ENCODE data around the gene CCDC9B. TPM values are rescaled to one million over a fixed set of nuclear protein-coding genes. Genes with fewer than 3 reads are reported as not detected.

The CCDC9B gene
- total RNA-seq, 1 experiment from 2014 or later, result 1.4 TPM

- CTCF ChIA-PET, result interaction anchor here (1.6 to 8.3 kb wide), 5 partner anchors 8 to 91 kb away, joined by 3 to 234 read pairs (median 27); partner anchors contain the start of gene CCDC9B
- no peak for ATAC-seq
- peaks cover 55% of the 10 kb centered on the region for H3K4me1 Mint-ChIP-seq
Measured at GRCh38 chr15:40330368-40330836, 10.3 kb downstream of the CCDC9B start.

DNA sequence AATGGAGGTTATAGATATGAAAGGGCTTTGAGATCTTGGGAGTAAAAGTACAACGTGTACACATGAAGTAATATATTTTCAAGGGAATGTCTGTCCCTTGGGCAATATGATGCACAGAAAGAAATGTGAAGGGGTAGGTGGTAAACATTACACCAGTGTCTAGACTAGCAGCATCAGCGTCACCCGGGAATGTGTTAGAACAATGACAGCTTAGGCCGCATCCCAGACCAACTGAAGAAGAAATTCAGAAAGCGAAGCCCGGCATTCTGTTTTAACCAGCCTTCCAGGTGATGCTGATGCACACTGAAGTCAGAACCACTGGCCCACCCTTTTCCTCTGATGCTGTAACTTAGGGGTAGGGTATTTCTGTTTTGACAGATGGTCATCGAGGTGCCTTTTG, 10.9 kb downstream of the CCDC9B start:
- DNase-seq (ENCODE audit: low spot score) (no peak), ATAC-seq (no peak)
- H3K9me3 Mint-ChIP-seq, result no peaks in the 10 kb centered on the region
- H3K4me1 Mint-ChIP-seq, result peaks cover 58% of the 10 kb centered on the region
- peaks cover 4% of the 10 kb centered on the region for H3K27me3 Mint-ChIP-seq (ENCODE audit: low read depth)
- peaks cover 15% of the 10 kb centered on the region; the same call in 1 of the 2 replicates for H3K36me3 Mint-ChIP-seq
- ChIA-PET CTCF (interaction anchor here (1.6 to 8.3 kb wide), 4 partner anchors 9 to 92 kb away, joined by 3 to 234 read pairs (median 44); partner anchors contain the start of gene CCDC9B), POLR2A (no interaction called here)
- H3K4me3 Mint-ChIP-seq, result no peak overlapping the region
- H3K27ac Mint-ChIP-seq, result no peak overlapping the region
- TF ChIP-seq SMAD4 (CRISPR knock-in tag; IDR thresholded peaks at IDR 0.05) (no peak), JAZF1 (CRISPR knock-in tag; IDR thresholded peaks at IDR 0.05) (no peak), PREB (CRISPR knock-in tag; IDR thresholded peaks at IDR 0.05; ENCODE audit: borderline replicate concordance) (no peak), ATF1 (CRISPR knock-in tag; IDR thresholded peaks at IDR 0.05) (no peak), CDX4 (CRISPR knock-in tag; IDR thresholded peaks at IDR 0.05; ENCODE audit: borderline replicate concordance) (no peak), MXD4 (CRISPR knock-in tag; IDR thresholded peaks at IDR 0.05; ENCODE audit: borderline replicate concordance) (no peak), AR (CRISPR knock-in tag; IDR thresholded peaks at IDR 0.05) (no peak), CREB1 (CRISPR knock-in tag; IDR thresholded peaks at IDR 0.05) (no peak), STAT6 (CRISPR knock-in tag; conservative IDR thresholded peaks at IDR 0.05; ENCODE audit: low read depth) (no peak), ZNF138 (CRISPR knock-in tag; conservative IDR thresholded peaks at IDR 0.05) (no peak), MLX (CRISPR knock-in tag; IDR thresholded peaks at IDR 0.05) (no peak), ZNF232 (CRISPR knock-in tag; IDR thresholded peaks at IDR 0.05) (no peak)
- TF ChIP-seq, protein P1, sequence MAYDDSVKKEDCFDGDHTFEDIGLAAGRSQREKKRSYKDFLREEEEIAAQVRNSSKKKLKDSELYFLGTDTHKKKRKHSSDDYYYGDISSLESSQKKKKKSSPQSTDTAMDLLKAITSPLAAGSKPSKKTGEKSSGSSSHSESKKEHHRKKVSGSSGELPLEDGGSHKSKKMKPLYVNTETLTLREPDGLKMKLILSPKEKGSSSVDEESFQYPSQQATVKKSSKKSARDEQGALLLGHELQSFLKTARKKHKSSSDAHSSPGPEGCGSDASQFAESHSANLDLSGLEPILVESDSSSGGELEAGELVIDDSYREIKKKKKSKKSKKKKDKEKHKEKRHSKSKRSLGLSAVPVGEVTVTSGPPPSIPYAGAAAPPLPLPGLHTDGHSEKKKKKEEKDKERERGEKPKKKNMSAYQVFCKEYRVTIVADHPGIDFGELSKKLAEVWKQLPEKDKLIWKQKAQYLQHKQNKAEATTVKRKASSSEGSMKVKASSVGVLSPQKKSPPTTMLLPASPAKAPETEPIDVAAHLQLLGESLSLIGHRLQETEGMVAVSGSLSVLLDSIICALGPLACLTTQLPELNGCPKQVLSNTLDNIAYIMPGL (CRISPR knock-in tag; IDR thresholded peaks at IDR 0.05), result no peak
- TF ChIP-seq, protein P2, sequence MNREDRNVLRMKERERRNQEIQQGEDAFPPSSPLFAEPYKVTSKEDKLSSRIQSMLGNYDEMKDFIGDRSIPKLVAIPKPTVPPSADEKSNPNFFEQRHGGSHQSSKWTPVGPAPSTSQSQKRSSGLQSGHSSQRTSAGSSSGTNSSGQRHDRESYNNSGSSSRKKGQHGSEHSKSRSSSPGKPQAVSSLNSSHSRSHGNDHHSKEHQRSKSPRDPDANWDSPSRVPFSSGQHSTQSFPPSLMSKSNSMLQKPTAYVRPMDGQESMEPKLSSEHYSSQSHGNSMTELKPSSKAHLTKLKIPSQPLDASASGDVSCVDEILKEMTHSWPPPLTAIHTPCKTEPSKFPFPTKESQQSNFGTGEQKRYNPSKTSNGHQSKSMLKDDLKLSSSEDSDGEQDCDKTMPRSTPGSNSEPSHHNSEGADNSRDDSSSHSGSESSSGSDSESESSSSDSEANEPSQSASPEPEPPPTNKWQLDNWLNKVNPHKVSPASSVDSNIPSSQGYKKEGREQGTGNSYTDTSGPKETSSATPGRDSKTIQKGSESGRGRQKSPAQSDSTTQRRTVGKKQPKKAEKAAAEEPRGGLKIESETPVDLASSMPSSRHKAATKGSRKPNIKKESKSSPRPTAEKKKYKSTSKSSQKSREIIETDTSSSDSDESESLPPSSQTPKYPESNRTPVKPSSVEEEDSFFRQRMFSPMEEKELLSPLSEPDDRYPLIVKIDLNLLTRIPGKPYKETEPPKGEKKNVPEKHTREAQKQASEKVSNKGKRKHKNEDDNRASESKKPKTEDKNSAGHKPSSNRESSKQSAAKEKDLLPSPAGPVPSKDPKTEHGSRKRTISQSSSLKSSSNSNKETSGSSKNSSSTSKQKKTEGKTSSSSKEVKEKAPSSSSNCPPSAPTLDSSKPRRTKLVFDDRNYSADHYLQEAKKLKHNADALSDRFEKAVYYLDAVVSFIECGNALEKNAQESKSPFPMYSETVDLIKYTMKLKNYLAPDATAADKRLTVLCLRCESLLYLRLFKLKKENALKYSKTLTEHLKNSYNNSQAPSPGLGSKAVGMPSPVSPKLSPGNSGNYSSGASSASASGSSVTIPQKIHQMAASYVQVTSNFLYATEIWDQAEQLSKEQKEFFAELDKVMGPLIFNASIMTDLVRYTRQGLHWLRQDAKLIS (CRISPR knock-in tag; IDR thresholded peaks at IDR 0.05; ENCODE audit: borderline replicate concordance), result no peak

More at GRCh38 chr15:40330368-40330836, 10.3 kb downstream of the CCDC9B start:
- Mint-ChIP-seq H3K27ac (no peak overlapping the region), H3K27me3 (ENCODE audit: low read depth) (peaks cover under 1% of the 10 kb centered on the region; the same call in 1 of the 2 replicates), H3K4me3 (no peak overlapping the region), H3K9me3 (no peaks in the 10 kb centered on the region), H3K36me3 (peaks cover 15% of the 10 kb centered on the region; the same call in 1 of the 2 replicates)
- TF ChIP-seq MYBL2 (CRISPR knock-in tag; IDR thresholded peaks at IDR 0.05) (no peak), ZNF219 (CRISPR knock-in tag; IDR thresholded peaks at IDR 0.05; ENCODE audit: borderline replicate concordance) (no peak), ZNF396 (CRISPR knock-in tag; IDR thresholded peaks at IDR 0.05; ENCODE audit: borderline replicate concordance) (no peak), EMX1 (CRISPR knock-in tag; IDR thresholded peaks at IDR 0.05) (no peak), JUN (CRISPR knock-in tag; IDR thresholded peaks at IDR 0.05) (no peak), CREM (CRISPR knock-in tag; IDR thresholded peaks at IDR 0.05) (no peak), ZNF671 (CRISPR knock-in tag; IDR thresholded peaks at IDR 0.05) (no peak), ZNF232 (CRISPR knock-in tag; IDR thresholded peaks at IDR 0.05) (no peak), NFE2L1 (CRISPR knock-in tag; IDR thresholded peaks at IDR 0.05) (no peak)
- TF ChIP-seq, protein P3, sequence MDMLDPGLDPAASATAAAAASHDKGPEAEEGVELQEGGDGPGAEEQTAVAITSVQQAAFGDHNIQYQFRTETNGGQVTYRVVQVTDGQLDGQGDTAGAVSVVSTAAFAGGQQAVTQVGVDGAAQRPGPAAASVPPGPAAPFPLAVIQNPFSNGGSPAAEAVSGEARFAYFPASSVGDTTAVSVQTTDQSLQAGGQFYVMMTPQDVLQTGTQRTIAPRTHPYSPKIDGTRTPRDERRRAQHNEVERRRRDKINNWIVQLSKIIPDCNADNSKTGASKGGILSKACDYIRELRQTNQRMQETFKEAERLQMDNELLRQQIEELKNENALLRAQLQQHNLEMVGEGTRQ (CRISPR knock-in tag; IDR thresholded peaks at IDR 0.05), result no peak
- DNase-seq (ENCODE audit: low spot score), result no peak
- POLR2A ChIA-PET, result no interaction called here

All from WTC11 (cell line).